PFSK-1 (cell line): ENCODE data around the gene KLF16.

Experiments used
- FOXP2 ChIP-seq: optimal IDR thresholded peaks from 2 replicates; pipeline ENCODE3; 2011; ENCODE audit warnings: borderline replicate concordance, control low read depth, inconsistent platforms; ENCODE audit not compliant: insufficient read depth; ENCODE audit errors: extremely low read length, extremely low read depth
- POLR2AphosphoS5 ChIP-seq: IDR thresholded peaks from 2 replicates; pipeline ENCODE4 v1.6.1; 2012; ENCODE audit warnings: low read depth, mild to moderate bottlenecking, control low read depth, low read length, moderate library complexity
- REST ChIP-seq, 2 experiments: IDR thresholded peaks; 2 replicates each; pipeline versions ENCODE4 v1.6.1 to v1.8.0; 2011 to 2012; ENCODE audit warnings: low read depth in 2 of 2, low read length in 2 of 2, control low read depth in 1 of 2, inconsistent platforms in 1 of 2, mild to moderate bottlenecking in 1 of 2, moderate library complexity in 1 of 2; ENCODE audit not compliant: insufficient read depth in 1 of 2
- SIN3A ChIP-seq: IDR thresholded peaks from 2 replicates; pipeline ENCODE4 v1.6.1; 2012; ENCODE audit warnings: mild to moderate bottlenecking, low read length, moderate library complexity, borderline replicate concordance; ENCODE audit not compliant: insufficient read depth
- TAF1 ChIP-seq: IDR thresholded peaks from 2 replicates; pipeline ENCODE4 v1.6.1; 2012; ENCODE audit warnings: low read length, control low read depth, borderline replicate concordance; ENCODE audit not compliant: insufficient read depth

- TF ChIP-seq REST (IDR thresholded peaks at IDR 0.05; ENCODE audit: insufficient read depth in 1 of 2, low read depth in 2 of 2, low read length in 2 of 2) (no peak), POLR2AphosphoS5 (no peak), TAF1 (no peak), FOXP2 (no peak), SIN3A (no peak)
Measured at GRCh38 chr19:1860042-1860775, 3.2 kb downstream of the KLF16 start.
